GM10266 (cell line): ENCODE data around the gene COL8A2.

Experiments
- DNase-seq: peaks from one replicate; pipeline ENCODE4 v3.0.0; 2012; ENCODE audit errors: extremely low spot score
- CTCF ChIP-seq: IDR thresholded peaks from 2 replicates; pipeline ENCODE4 v1.5.1; 2012; ENCODE audit warnings: mild to moderate bottlenecking, low read depth; ENCODE audit not compliant: control insufficient read depth, insufficient read depth; ENCODE audit errors: missing control alignments

The COL8A2 gene

DNA sequence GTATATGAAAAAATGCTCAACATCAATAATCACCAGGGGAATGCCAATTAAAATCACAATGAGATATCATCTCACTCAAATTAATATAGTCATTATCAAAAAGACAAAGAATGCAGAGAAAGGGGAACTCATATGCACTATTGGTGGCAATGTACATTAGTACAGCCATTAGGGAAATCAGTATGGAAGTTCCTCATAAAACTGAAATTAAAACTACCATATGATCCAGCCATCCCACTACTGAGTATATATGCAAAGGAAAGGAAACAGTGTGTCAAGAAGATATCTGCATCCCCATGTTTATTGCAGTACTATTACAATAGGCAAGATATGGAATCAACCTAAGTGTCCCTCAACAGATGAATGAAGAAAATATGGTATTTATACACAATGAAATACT lies 73.2 kb downstream of the COL8A2 start:
- no peak for DNase-seq
- TF ChIP-seq CTCF: no peak
